GM21786 (cell line): Measurements from ENCODE around the gene MLLT3.
A peak's percentile ranks its signal among the peaks of the same experiment; 100 is the strongest.

Experiments
- ATAC-seq: cut with Tn5 transposase; IDR thresholded peaks from one replicate; pipeline ENCODE4 v1.9.1; 2021; ENCODE audit not compliant: unreplicated experiment

Gene MLLT3

GRCh38 chr9:20559231-20559890 lies 62.9 kb downstream of the MLLT3 start:
- ATAC-seq: no peak

- peak; percentile 43 for ATAC-seq
Measured at GRCh38 chr9:20558566-20559016, 63.7 kb downstream of the MLLT3 start.

GRCh38 chr9:20557890-20558565 lies 64.3 kb downstream of the MLLT3 start:
- no peak for ATAC-seq

GRCh38 chr9:20557285-20557684 lies 65.0 kb downstream of the MLLT3 start:
- ATAC-seq: no peak

GRCh38 chr9:20553558-20554149 lies 68.6 kb downstream of the MLLT3 start:
- ATAC-seq: peak; percentile 36

GRCh38 chr9:20552874-20553557 lies 69.3 kb downstream of the MLLT3 start:
- peak; percentile 47 for ATAC-seq

- peak; percentile 61 for ATAC-seq
Measured at GRCh38 chr9:20551835-20552234, 70.5 kb downstream of the MLLT3 start.

- ATAC-seq: no peak
Measured at GRCh38 chr9:20551236-20551635, 71.1 kb downstream of the MLLT3 start.

GRCh38 chr9:20550326-20550725 lies 72.0 kb downstream of the MLLT3 start:
- no peak for ATAC-seq

GRCh38 chr9:20549053-20549452 lies 73.2 kb downstream of the MLLT3 start:
- no peak for ATAC-seq

- no peak for ATAC-seq
Measured at GRCh38 chr9:20545023-20545622, 77.2 kb downstream of the MLLT3 start.

GRCh38 chr9:20540169-20540863 lies 82.0 kb downstream of the MLLT3 start:
- no peak for ATAC-seq

- no peak for ATAC-seq
Measured at GRCh38 chr9:20538956-20539355, 83.3 kb downstream of the MLLT3 start.

- no peak for ATAC-seq
Measured at GRCh38 chr9:20538092-20538491, 84.2 kb downstream of the MLLT3 start.

- no peak for ATAC-seq
Measured at GRCh38 chr9:20537294-20537693, 85.0 kb downstream of the MLLT3 start.

- no peak for ATAC-seq
Measured at GRCh38 chr9:20532584-20532983, 89.7 kb downstream of the MLLT3 start.

GRCh38 chr9:20529837-20530236 lies 92.5 kb downstream of the MLLT3 start:
- no peak for ATAC-seq

- ATAC-seq: no peak
Measured at GRCh38 chr9:20528253-20528652, 94.0 kb downstream of the MLLT3 start.

GRCh38 chr9:20526500-20527319 lies 95.6 kb downstream of the MLLT3 start:
- ATAC-seq: peak; percentile 82

- no peak for ATAC-seq
Measured at GRCh38 chr9:20524776-20525175, 97.5 kb downstream of the MLLT3 start.
